Pancreas (tissue), 10 donors: ENCODE data around the gene PTPRG. TPM values are rescaled to one million over a fixed set of nuclear protein-coding genes. Genes with fewer than 3 reads are reported as not detected.
A peak's percentile ranks its signal among the peaks of the same experiment; 100 is the strongest.

Source experiments
- ATAC-seq, 4 donors: fragments of 200-7000 bp; cut with Tn5 transposase; one replicate each; pipeline versions ENCODE4 v1.8.0 to v1.9.1; 2020; ENCODE audit warnings: mild to moderate bottlenecking in 4 of 4, moderate library complexity in 4 of 4
- DNase-seq, 6 donors: peaks; one replicate each; pipeline ENCODE4 v3.0.0-alpha.2; 2020
- FAIRE-seq: peaks from 2 replicates; lab custom pipeline; 2012; peaks lifted over from hg19 to GRCh38; lab: Jason Lieb, UNC
- H3K27ac ChIP-seq, 4 donors: fragments of 200-600 bp; sonication (generic); 1 replicate in 3 of 4; 2 replicates in 1 of 4; pipeline versions ENCODE4 v1.5.0 to v1.8.0; 2020
- H3K27me3 ChIP-seq, 4 donors: fragments of 200-600 bp; one replicate each; pipeline ENCODE4 v1.8.0; 2021
- H3K36me3 ChIP-seq, 3 donors: fragments of 200-600 bp; sonication (generic) in 1 of 3; one replicate each; pipeline versions ENCODE4 v1.5.0 to v1.8.0; 2020 to 2021
- H3K4me1 ChIP-seq, 3 donors: fragments of 200-600 bp; one replicate each; pipeline ENCODE4 v1.8.0; 2021
- H3K4me3 ChIP-seq, 4 donors: fragments of 200-600 bp; sonication (generic) in 2 of 4; one replicate each; pipeline versions ENCODE4 v1.5.0 to v1.8.0; 2020 to 2021
- H3K9me3 ChIP-seq, 4 donors: fragments of 200-600 bp; one replicate each; pipeline ENCODE4 v1.8.0; 2021
- CTCF ChIP-seq, 4 donors: fragments of 200-600 bp; sonication (generic) in 3 of 4; IDR thresholded peaks; one replicate each; pipeline versions ENCODE4 v1.5.0 to v1.8.0; 2021; ENCODE audit warnings: antibody characterized with exemption in 4 of 4
- WGBS, 2 donors: extraction: QIAGEN DNeasy Blood & Tissue Kit; methylation state at CpG; one replicate each; pipeline ENCODE4 v1.1.7; 2013; 5-methylcytosine and 5-hydroxymethylcytosine counted together
- intact Hi-C, 3 donors: fragments of 100-400 bp; cut with DNase I; formaldehyde crosslinking; loops; one replicate each; pipeline versions ENCODE4 v1.11.1 to v1.14.2; 2022
- polyA plus RNA-seq, 2 donors: library from polyadenylated mRNA; stranded (reverse); fragments of 200-250 nt; gene quantifications; one replicate each; pipeline ENCODE4 v1.2.3, GENCODE V29; 2013
- total RNA-seq, 6 donors: library from RNA; stranded (reverse); fragmentation: NEBNext Ultra II Directional in 4 of 6; extraction: Animal tissue kit (Norgen Biotek cat#: 25700) in 4 of 6; gene quantifications; one replicate each; pipeline versions ENCODE4 v1.2.1 to v1.2.4, GENCODE V29; 2021 to 2023
- donor health status: healthy with polysubstance abuse.
- donor health status: DM: no; HTN: no; CAD: no; lungs with moderate emphysema.
- donor health status: DM: no; HTN: no; CAD: no.
- donor health status: control.
- donor health status: control.
- donor health status: Bipolar disorder and iron deficiency.
- donor health status: DM: yes; HTN: yes; CAD: no.
- donor health status: DM: no; HTN: no; CAD: no.
- donor health status: DM: no; HTN: no; CAD: no.
- donor health status: DM: yes; HTN: yes; CAD: no.

Gene PTPRG
- total and polyA plus RNA-seq, 8 donors, result 2.8 to 20.5 (median 9.5) TPM

GRCh38 chr3:62319570-62320243 lies 758.3 kb downstream of the PTPRG start:
- WGBS, 2 donors, result 44 to 50% methylated on average over 7 of the region's 7 CpGs
- Histone ChIP-seq H3K4me3 (peak overlapping the region in 3 of 4 donors; percentile 34 to 63 (median 41)), H3K36me3 (no peaks in the 10 kb centered on the region), H3K9me3 (no peaks in the 10 kb centered on the region), H3K27me3 (no peaks in the 10 kb centered on the region), H3K27ac (no peak overlapping the region), H3K4me1 (peaks cover 0 to 6% (median 4%) of the 10 kb centered on the region in 3 donors)
- no peak for TF ChIP-seq CTCF (IDR thresholded peaks at IDR 0.05)
- ATAC-seq (peak in 2 of 4 donors; percentile 4 to 41), DNase-seq (no peak), FAIRE-seq (no peak)
- intact Hi-C loops, result loop anchor here in 1 of 3 donors (10.0 kb wide), 1 partner anchor 245 kb away; no protein-coding TSS in a partner anchor

GRCh38 chr3:62323241-62323640 lies 761.9 kb downstream of the PTPRG start:
- Histone ChIP-seq H3K27me3 (no peaks in the 10 kb centered on the region), H3K27ac (no peak overlapping the region), H3K4me1 (peaks cover 0 to 6% (median 3%) of the 10 kb centered on the region in 3 donors), H3K36me3 (no peaks in the 10 kb centered on the region), H3K4me3 (no peak overlapping the region), H3K9me3 (no peaks in the 10 kb centered on the region)
- WGBS, 2 donors, result 89 to 94% methylated on average over 1 of the region's 1 CpG
- intact Hi-C loops, result loop anchor here in 1 of 3 donors (10.0 kb wide), 1 partner anchor 242 kb away; no protein-coding TSS in a partner anchor
- no peak for DNase-seq
- no peak for ATAC-seq
- TF ChIP-seq CTCF (IDR thresholded peaks at IDR 0.05), result no peak
- no peak for FAIRE-seq

- Histone ChIP-seq H3K4me1 (no peaks in the 10 kb centered on the region), H3K36me3 (no peaks in the 10 kb centered on the region), H3K27me3 (no peaks in the 10 kb centered on the region), H3K4me3 (no peak overlapping the region), H3K9me3 (no peaks in the 10 kb centered on the region), H3K27ac (no peak overlapping the region)
- 77 to 83% methylated on average over 8 of the region's 8 CpGs for WGBS, 2 donors
- ATAC-seq (no peak), FAIRE-seq (no peak), DNase-seq (no peak)
- no peak for TF ChIP-seq CTCF (IDR thresholded peaks at IDR 0.05)
- intact Hi-C loops, result loop anchor here in 1 of 3 donors (10.0 kb wide), 1 partner anchor 239 kb away; no protein-coding TSS in a partner anchor
Observed at GRCh38 chr3:62325896-62326295, 764.5 kb downstream of the PTPRG start.

GRCh38 chr3:62329971-62330370 lies 768.6 kb downstream of the PTPRG start:
- ATAC-seq, result no peak

More at GRCh38 chr3:62329971-62330370, 768.6 kb downstream of the PTPRG start:
- no peak overlapping the region for H3K4me3 ChIP-seq
- no peaks in the 10 kb centered on the region for H3K9me3 ChIP-seq
- H3K36me3 ChIP-seq, result no peaks in the 10 kb centered on the region
- intact Hi-C loops, result loop anchor here in 1 of 3 donors (10.0 kb wide), 1 partner anchor 235 kb away; no protein-coding TSS in a partner anchor
- TF ChIP-seq CTCF (IDR thresholded peaks at IDR 0.05), result no peak
- no peaks in the 10 kb centered on the region for H3K4me1 ChIP-seq
- WGBS, 2 donors, result 80 to 90% methylated on average over 5 of the region's 5 CpGs
- FAIRE-seq (no peak), DNase-seq (no peak)
- no peak overlapping the region for H3K27ac ChIP-seq
- no peaks in the 10 kb centered on the region for H3K27me3 ChIP-seq
